GM21367 (cell line): ENCODE measurements around the gene WDR4.
"Not testable (repeated sequence)": the region's sequence is repeated elsewhere in the genome, so short reads cannot be mapped to it uniquely, and the experiment has no call there.

ENCODE experiments used
- ATAC-seq: cut with Tn5 transposase; IDR thresholded peaks from one replicate; pipeline ENCODE4 v1.9.1; 2021; ENCODE audit not compliant: unreplicated experiment

The WDR4 gene

GRCh38 chr21:42820616-42821465 is 58.5 kb downstream of the WDR4 start:
- ATAC-seq, result no peak

GRCh38 chr21:42819861-42820615 is 59.3 kb downstream of the WDR4 start:
- ATAC-seq, result no peak

GRCh38 chr21:42818328-42818749 is 61.0 kb downstream of the WDR4 start:
- no peak for ATAC-seq

GRCh38 chr21:42815217-42815616 is 64.1 kb downstream of the WDR4 start:
- no peak for ATAC-seq

GRCh38 chr21:42812528-42813241 is 66.7 kb downstream of the WDR4 start:
- ATAC-seq, result not testable (repeated sequence)

GRCh38 chr21:42811960-42812359 is 67.4 kb downstream of the WDR4 start:
- no peak for ATAC-seq

- ATAC-seq, result no peak
Measured at GRCh38 chr21:42809577-42810475, 69.5 kb downstream of the WDR4 start.

- no peak for ATAC-seq
Measured at GRCh38 chr21:42809171-42809570, 70.2 kb downstream of the WDR4 start.

- no peak for ATAC-seq
Measured at GRCh38 chr21:42807938-42808613, 71.3 kb downstream of the WDR4 start.

- ATAC-seq, result not testable (repeated sequence)
Measured at GRCh38 chr21:42807293-42807895, 71.9 kb downstream of the WDR4 start.

GRCh38 chr21:42806509-42807140 is 72.7 kb downstream of the WDR4 start:
- no peak for ATAC-seq

- not testable (repeated sequence) for ATAC-seq
Measured at GRCh38 chr21:42801616-42802015, 77.7 kb downstream of the WDR4 start.

- ATAC-seq, result no peak
Measured at GRCh38 chr21:42799948-42800347, 79.4 kb downstream of the WDR4 start.

- ATAC-seq, result no peak
Measured at GRCh38 chr21:42799516-42799915, 79.8 kb downstream of the WDR4 start.
